ENCODE measurements around the gene AMPD3.

The AMPD3 gene

DNA sequence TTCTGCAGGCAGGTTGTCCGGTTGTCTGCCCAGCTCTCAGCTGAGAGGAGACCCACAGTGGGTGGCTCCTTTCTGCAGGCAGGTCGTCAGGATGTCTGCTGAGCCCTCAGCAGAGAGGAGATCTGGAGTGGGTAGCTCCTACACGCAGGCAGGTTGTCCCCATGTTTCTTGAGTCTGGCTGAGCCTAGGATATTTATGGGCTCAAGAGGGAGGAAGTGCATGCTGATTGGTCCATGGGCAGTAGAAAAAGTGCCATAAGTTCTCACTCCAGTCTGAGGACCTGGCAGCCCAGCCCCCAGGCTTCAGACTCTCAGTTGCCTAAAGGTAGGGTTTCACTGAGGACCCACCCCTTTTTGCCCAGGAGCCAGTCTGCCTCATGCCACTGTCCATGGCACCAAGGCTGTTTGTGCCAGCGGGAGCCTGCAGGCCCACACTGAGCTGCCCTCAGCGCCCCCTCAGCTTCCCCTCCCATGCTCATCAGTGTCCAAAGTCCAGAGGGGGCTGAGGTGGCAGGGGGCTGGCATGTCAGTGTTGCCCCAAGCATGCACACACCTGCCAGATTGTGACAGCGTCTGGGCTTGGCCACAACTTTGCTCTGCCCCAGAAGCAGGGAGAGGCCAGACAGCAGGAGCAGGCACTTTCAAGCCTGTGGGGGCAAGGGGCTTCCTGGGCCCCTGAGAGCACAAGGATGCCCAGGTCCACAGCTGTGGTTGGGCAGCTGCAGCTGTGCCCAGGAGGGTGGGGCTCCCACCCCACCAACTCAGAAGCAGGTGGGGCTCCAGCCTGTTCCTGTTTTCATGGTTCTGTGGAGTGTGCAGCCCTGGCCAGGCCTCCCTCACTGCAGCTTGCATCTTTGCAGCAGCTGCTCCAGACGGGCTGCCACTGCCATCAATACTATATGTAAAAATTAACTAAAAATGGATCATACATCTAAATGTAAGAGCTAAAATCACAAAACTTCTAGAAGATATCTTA is 89.7 kb downstream of the AMPD3 start:
- no peak for DNase-seq (ENCODE audit: low read depth)
- H3K4me3 ChIP-seq (ENCODE audit: low read depth, low read length): no peak overlapping the region

GRCh38 chr11:10550503-10551289 is 95.6 kb downstream of the AMPD3 start:
- peak; percentile 72 for DNase-seq (ENCODE audit: low read depth)
- H3K4me3 ChIP-seq (ENCODE audit: low read depth, low read length): no peak overlapping the region
- TF ChIP-seq CTCF (conservative IDR thresholded peaks at IDR 0.05; ENCODE audit: low read depth, low read length): no peak

More for the DNA sequence above, 89.7 kb downstream of the AMPD3 start:
- no peak for TF ChIP-seq CTCF (conservative IDR thresholded peaks at IDR 0.05; ENCODE audit: low read depth, low read length)

DNA sequence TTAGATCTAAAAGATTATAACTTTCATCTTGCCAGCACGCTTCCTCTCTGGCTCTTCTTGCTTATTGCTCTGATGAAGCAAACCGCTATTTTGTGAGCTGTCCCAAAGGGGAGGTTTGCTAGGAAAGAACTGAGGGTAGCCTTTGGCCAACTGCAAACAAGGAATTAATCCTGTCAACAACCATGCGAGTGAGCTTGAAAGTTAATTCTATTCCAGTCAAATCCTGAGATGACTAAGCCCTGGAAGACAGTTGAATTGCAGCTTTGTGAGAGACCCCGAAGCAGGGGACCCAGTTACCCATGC is 96.2 kb downstream of the AMPD3 start:
- no peak for DNase-seq (ENCODE audit: low read depth)
- no peak for TF ChIP-seq CTCF (conservative IDR thresholded peaks at IDR 0.05; ENCODE audit: low read depth, low read length)
- no peak overlapping the region for H3K4me3 ChIP-seq (ENCODE audit: low read depth, low read length)

GRCh38 chr11:10551845-10552352 is 96.8 kb downstream of the AMPD3 start:
- no peak overlapping the region for H3K4me3 ChIP-seq (ENCODE audit: low read depth, low read length)
- no peak for DNase-seq (ENCODE audit: low read depth)
- TF ChIP-seq CTCF (conservative IDR thresholded peaks at IDR 0.05; ENCODE audit: low read depth, low read length): no peak

GRCh38 chr11:10556590-10556989 is 101.5 kb downstream of the AMPD3 start:
- DNase-seq (ENCODE audit: low read depth): no peak
- H3K4me3 ChIP-seq (ENCODE audit: low read depth, low read length): no peak overlapping the region
- TF ChIP-seq CTCF (conservative IDR thresholded peaks at IDR 0.05; ENCODE audit: low read depth, low read length): no peak
